ENCODE measurements around the gene ESPN. TPM values are rescaled to one million over a fixed set of nuclear protein-coding genes. Genes with fewer than 3 reads are reported as not detected.

ESPN gene
- total and polyA plus RNA-seq, 2 of the 8 experiments (the other 6 are each of a cell fraction or from before 2014, with no cell fraction given), result 5.2 to 16.3 TPM

- TF ChIP-seq, protein P1, sequence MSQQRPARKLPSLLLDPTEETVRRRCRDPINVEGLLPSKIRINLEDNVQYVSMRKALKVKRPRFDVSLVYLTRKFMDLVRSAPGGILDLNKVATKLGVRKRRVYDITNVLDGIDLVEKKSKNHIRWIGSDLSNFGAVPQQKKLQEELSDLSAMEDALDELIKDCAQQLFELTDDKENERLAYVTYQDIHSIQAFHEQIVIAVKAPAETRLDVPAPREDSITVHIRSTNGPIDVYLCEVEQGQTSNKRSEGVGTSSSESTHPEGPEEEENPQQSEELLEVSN (IDR thresholded peaks at IDR 0.05), result no peak
- peak; percentile 86 for TF ChIP-seq TAF1 (IDR thresholded peaks at IDR 0.05; ENCODE audit: low read depth, low read length)
- TF ChIP-seq POU5F1 (IDR thresholded peaks at IDR 0.05; ENCODE audit: low read depth, low read length), result no peak
- TF ChIP-seq GABPA (IDR thresholded peaks at IDR 0.05; ENCODE audit: borderline replicate concordance, insufficient read depth, low read length), result 0 out of 2 replicates have a peak, but pooled peaks have one; percentile 8
- no peak for TF ChIP-seq SAP30 (IDR thresholded peaks at IDR 0.05; ENCODE audit: insufficient read depth, insufficient replicate concordance, low read length)
- TF ChIP-seq, protein P2, sequence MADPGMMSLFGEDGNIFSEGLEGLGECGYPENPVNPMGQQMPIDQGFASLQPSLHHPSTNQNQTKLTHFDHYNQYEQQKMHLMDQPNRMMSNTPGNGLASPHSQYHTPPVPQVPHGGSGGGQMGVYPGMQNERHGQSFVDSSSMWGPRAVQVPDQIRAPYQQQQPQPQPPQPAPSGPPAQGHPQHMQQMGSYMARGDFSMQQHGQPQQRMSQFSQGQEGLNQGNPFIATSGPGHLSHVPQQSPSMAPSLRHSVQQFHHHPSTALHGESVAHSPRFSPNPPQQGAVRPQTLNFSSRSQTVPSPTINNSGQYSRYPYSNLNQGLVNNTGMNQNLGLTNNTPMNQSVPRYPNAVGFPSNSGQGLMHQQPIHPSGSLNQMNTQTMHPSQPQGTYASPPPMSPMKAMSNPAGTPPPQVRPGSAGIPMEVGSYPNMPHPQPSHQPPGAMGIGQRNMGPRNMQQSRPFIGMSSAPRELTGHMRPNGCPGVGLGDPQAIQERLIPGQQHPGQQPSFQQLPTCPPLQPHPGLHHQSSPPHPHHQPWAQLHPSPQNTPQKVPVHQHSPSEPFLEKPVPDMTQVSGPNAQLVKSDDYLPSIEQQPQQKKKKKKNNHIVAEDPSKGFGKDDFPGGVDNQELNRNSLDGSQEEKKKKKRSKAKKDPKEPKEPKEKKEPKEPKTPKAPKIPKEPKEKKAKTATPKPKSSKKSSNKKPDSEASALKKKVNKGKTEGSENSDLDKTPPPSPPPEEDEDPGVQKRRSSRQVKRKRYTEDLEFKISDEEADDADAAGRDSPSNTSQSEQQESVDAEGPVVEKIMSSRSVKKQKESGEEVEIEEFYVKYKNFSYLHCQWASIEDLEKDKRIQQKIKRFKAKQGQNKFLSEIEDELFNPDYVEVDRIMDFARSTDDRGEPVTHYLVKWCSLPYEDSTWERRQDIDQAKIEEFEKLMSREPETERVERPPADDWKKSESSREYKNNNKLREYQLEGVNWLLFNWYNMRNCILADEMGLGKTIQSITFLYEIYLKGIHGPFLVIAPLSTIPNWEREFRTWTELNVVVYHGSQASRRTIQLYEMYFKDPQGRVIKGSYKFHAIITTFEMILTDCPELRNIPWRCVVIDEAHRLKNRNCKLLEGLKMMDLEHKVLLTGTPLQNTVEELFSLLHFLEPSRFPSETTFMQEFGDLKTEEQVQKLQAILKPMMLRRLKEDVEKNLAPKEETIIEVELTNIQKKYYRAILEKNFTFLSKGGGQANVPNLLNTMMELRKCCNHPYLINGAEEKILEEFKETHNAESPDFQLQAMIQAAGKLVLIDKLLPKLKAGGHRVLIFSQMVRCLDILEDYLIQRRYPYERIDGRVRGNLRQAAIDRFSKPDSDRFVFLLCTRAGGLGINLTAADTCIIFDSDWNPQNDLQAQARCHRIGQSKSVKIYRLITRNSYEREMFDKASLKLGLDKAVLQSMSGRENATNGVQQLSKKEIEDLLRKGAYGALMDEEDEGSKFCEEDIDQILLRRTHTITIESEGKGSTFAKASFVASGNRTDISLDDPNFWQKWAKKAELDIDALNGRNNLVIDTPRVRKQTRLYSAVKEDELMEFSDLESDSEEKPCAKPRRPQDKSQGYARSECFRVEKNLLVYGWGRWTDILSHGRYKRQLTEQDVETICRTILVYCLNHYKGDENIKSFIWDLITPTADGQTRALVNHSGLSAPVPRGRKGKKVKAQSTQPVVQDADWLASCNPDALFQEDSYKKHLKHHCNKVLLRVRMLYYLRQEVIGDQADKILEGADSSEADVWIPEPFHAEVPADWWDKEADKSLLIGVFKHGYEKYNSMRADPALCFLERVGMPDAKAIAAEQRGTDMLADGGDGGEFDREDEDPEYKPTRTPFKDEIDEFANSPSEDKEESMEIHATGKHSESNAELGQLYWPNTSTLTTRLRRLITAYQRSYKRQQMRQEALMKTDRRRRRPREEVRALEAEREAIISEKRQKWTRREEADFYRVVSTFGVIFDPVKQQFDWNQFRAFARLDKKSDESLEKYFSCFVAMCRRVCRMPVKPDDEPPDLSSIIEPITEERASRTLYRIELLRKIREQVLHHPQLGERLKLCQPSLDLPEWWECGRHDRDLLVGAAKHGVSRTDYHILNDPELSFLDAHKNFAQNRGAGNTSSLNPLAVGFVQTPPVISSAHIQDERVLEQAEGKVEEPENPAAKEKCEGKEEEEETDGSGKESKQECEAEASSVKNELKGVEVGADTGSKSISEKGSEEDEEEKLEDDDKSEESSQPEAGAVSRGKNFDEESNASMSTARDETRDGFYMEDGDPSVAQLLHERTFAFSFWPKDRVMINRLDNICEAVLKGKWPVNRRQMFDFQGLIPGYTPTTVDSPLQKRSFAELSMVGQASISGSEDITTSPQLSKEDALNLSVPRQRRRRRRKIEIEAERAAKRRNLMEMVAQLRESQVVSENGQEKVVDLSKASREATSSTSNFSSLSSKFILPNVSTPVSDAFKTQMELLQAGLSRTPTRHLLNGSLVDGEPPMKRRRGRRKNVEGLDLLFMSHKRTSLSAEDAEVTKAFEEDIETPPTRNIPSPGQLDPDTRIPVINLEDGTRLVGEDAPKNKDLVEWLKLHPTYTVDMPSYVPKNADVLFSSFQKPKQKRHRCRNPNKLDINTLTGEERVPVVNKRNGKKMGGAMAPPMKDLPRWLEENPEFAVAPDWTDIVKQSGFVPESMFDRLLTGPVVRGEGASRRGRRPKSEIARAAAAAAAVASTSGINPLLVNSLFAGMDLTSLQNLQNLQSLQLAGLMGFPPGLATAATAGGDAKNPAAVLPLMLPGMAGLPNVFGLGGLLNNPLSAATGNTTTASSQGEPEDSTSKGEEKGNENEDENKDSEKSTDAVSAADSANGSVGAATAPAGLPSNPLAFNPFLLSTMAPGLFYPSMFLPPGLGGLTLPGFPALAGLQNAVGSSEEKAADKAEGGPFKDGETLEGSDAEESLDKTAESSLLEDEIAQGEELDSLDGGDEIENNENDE (IDR thresholded peaks at IDR 0.05; ENCODE audit: insufficient replicate concordance, low read length), result no peak
- peak; percentile 36 for TF ChIP-seq KDM4A (IDR thresholded peaks at IDR 0.05; ENCODE audit: low read depth, low read length, severe bottlenecking)
- TF ChIP-seq CBX8 (IDR thresholded peaks at IDR 0.05; ENCODE audit: borderline replicate concordance, low read depth, low read length), result no peak
- no peak for TF ChIP-seq TCF12 (IDR thresholded peaks at IDR 0.05; ENCODE audit: low read depth, low read length)
Measured at GRCh38 chr1:6392809-6393399, 31.7 kb upstream of the ESPN start (continued).

All from H1 (cell line).